ENCODE data around the gene TMC4.

DNA sequence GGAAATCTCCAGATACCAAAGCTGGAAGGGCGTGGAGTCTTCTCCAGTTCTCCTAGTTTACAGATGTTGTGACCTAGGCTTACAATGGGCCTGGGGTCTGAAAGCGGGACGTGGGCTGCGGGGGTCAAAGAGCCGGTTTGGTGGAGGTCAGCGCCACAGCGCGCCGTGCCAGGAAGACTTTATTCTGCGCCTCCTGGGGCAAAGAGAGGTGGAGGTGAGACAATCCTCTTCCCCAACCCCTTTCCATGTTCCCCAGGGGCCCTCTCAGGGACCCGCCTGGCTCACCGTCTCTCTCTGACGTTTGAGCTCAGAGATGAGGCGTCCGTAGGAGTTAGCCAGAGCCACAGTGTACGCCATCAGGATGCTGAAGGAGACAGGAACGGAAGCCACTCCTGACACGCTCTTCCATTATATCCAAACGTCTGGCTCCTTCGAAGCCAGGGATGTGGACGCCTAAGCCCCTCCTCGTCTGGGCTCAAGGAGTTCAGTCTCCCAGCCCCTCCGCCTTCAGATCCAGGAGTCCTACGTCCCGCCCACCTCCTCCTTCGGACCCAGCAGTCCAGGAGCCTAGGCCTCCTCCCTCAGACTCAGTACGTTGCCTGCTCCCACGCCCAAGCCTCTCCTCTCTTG is 12.7 kb downstream of the TMC4 start:
- TF ChIP-seq, protein P1, sequence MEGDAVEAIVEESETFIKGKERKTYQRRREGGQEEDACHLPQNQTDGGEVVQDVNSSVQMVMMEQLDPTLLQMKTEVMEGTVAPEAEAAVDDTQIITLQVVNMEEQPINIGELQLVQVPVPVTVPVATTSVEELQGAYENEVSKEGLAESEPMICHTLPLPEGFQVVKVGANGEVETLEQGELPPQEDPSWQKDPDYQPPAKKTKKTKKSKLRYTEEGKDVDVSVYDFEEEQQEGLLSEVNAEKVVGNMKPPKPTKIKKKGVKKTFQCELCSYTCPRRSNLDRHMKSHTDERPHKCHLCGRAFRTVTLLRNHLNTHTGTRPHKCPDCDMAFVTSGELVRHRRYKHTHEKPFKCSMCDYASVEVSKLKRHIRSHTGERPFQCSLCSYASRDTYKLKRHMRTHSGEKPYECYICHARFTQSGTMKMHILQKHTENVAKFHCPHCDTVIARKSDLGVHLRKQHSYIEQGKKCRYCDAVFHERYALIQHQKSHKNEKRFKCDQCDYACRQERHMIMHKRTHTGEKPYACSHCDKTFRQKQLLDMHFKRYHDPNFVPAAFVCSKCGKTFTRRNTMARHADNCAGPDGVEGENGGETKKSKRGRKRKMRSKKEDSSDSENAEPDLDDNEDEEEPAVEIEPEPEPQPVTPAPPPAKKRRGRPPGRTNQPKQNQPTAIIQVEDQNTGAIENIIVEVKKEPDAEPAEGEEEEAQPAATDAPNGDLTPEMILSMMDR (conservative IDR thresholded peaks at IDR 0.05) = no peak
- no peak for TF ChIP-seq EZH2 (IDR thresholded peaks at IDR 0.05; ENCODE audit: low read depth)

Measured in PC-9 (cell line).